Cardiac fibroblast (primary cell): ENCODE data around the gene OR2T29.
"Not testable (repeated sequence)": the region's sequence is repeated elsewhere in the genome, so short reads cannot be mapped to it uniquely, and the experiment has no call there.

ENCODE experiments used
- DNase-seq, 2 donors: peaks; one replicate each; pipeline versions ENCODE4 v3.0.0 to v3.0.0-alpha.2; 2010; ENCODE audit warnings: low read depth in 2 of 2
- H3K4me3 ChIP-seq, 2 donors: replicated peaks in 1 of 2; 1 replicate in 1 of 2; 2 replicates in 1 of 2; pipeline ENCODE4 v1.5.1; 2011; ENCODE audit warnings: low read depth in 2 of 2, low read length in 2 of 2, mild to moderate bottlenecking in 2 of 2, moderate library complexity in 1 of 2
- CTCF ChIP-seq: IDR thresholded peaks from one replicate; pipeline ENCODE4 v1.5.1; 2011; ENCODE audit warnings: low read depth, mild to moderate bottlenecking, low read length, inconsistent platforms

Gene OR2T29

GRCh38 chr1:248547383-248547782 lies 15.2 kb downstream of the OR2T29 start:
- not testable (repeated sequence) for H3K4me3 ChIP-seq, DNase-seq

DNA sequence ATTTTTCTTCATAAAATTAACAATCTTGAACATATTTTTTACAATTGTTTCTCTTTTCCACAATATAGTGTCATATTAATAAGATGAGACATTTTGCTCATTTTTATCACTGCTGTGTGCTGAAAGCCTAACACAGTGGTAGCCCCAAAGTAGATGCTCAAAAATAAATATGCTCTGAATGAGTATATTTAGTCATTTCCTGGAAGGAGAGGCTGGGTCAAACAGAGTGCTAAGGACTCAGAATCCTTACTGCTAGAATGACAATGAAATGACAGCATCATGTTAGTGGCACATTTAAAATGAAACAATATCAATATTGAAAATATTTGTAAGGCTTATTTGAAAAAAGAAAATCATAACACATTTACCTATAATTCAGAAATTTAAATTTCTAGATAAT lies 25.1 kb downstream of the OR2T29 start:
- DNase-seq, H3K4me3 ChIP-seq: not testable (repeated sequence)

GRCh38 chr1:248521856-248522255 lies 40.7 kb downstream of the OR2T29 start:
- TF ChIP-seq CTCF, result no peak
- DNase-seq, result no peak
- H3K4me3 ChIP-seq, result no peak overlapping the region

DNA sequence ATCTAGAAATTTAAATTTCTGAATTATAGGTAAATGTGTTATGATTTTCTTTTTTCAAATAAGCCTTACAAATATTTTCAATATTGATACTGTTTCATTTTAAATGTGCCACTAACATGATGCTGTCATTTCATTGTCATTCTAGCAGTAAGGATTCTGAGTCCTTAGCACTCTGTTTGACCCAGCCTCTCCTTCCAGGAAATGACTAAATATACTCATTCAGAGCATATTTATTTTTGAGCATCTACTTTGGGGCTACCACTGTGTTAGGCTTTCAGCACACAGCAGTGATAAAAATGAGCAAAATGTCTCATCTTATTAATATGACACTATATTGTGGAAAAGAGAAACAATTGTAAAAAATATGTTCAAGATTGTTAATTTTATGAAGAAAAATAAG lies 52.4 kb downstream of the OR2T29 start:
- not testable (repeated sequence) for H3K4me3 ChIP-seq, DNase-seq

DNA sequence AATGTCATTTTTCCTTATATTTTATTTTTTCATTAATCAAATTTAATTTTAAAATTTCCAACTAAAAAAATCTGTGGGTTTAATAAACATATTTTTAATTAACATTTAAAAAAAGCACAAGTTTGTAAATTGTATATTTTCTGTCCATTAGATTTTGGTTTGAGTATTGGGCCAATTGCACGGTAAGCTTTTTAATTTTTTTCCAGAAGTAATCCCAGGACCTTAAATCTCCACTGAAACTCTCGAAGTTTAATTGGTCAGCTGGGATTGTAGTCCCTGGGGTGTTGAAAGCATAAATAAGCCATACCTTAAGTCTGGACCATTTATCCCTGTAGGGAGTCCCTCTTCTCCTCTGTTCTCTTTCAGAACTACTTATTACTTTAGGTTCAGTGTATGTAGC lies 54.8 kb downstream of the OR2T29 start, which contains the start of gene OR2G6:
Gene OR2G6 (plus strand): TSS at position 301 of the 400 bp plus-strand sequence. CDS start 13,574 bp downstream, outside the sequence.
- not testable (repeated sequence) for H3K4me3 ChIP-seq, DNase-seq
